GM18519 (cell line): ENCODE measurements around the gene NARS2.
"Not testable (repeated sequence)": the region's sequence is repeated elsewhere in the genome, so short reads cannot be mapped to it uniquely, and the experiment has no call there.

Experiments used
- ATAC-seq: cut with Tn5 transposase; IDR thresholded peaks from one replicate; pipeline ENCODE4 v1.9.1; 2021; ENCODE audit warnings: mild to moderate bottlenecking, moderate library complexity; ENCODE audit not compliant: unreplicated experiment, low FRiP score

NARS2 gene

DNA sequence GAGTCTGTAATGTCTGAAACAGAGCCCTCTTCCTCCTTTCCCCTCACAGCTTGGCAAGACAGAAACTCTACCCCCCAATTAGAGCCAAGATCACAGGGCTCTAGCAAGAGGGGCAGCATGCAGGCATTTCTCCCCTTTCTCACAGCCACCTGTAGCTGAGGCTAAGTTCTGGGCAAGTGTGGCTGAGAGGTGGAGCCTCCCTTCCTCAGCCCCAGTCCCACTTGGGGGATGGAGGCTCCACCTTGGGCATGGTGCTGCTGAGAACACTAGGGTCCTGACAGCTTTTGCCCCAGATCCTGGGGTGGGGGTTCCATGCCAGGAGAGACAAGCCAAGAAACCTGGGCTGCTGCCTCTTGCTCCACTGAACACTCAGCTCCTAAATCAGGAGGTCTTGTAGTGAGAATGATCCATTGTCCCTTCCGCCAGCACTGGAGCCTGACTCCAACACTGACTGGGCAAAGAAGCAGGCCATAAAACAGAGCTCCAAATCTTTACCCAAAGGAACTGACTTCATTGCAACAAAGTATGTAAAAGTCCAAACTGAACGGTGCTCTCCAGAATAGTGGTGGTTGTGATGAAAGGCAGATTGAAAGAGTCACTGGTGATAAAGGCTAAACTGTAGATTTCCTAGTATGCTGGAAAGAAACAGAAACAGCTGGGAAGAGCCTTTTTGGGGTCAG is 25.6 kb downstream of the NARS2 start:
- no peak for ATAC-seq

- no peak for ATAC-seq
Observed at GRCh38 chr11:78547931-78548705, 26.5 kb downstream of the NARS2 start.

GRCh38 chr11:78542007-78542406 is 32.7 kb downstream of the NARS2 start:
- no peak for ATAC-seq

GRCh38 chr11:78541537-78541936 is 33.1 kb downstream of the NARS2 start:
- ATAC-seq = no peak

DNA sequence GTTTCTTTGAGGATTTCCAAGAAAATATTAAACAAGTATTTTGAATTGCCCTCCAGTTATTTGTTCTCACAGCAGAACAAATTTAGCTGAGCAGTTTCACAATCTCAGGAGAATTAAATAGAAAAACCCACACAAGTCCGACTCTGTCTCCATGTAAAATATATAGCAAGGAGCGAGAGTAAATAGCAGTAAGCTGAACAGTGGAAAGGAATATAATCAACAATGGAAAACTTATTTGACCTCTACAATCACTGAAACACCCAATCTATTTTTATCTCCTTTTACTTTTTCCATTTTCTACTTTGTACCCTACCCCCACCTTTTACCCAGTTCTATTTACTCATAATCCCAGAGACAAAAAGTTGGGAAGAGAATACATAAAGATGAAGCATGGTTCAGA is 34.4 kb downstream of the NARS2 start:
- ATAC-seq = no peak

- ATAC-seq = no peak
Observed at GRCh38 chr11:78539506-78539905, 35.2 kb downstream of the NARS2 start.

- ATAC-seq = no peak
Observed at GRCh38 chr11:78536933-78537332, 37.7 kb downstream of the NARS2 start.

GRCh38 chr11:78535920-78536319 is 38.7 kb downstream of the NARS2 start:
- ATAC-seq = no peak

- ATAC-seq = no peak
Observed at GRCh38 chr11:78535027-78535426, 39.6 kb downstream of the NARS2 start.

GRCh38 chr11:78533399-78533798 is 41.3 kb downstream of the NARS2 start:
- ATAC-seq = peak; percentile 65

GRCh38 chr11:78532991-78533390 is 41.7 kb downstream of the NARS2 start:
- ATAC-seq = peak; percentile 18

DNA sequence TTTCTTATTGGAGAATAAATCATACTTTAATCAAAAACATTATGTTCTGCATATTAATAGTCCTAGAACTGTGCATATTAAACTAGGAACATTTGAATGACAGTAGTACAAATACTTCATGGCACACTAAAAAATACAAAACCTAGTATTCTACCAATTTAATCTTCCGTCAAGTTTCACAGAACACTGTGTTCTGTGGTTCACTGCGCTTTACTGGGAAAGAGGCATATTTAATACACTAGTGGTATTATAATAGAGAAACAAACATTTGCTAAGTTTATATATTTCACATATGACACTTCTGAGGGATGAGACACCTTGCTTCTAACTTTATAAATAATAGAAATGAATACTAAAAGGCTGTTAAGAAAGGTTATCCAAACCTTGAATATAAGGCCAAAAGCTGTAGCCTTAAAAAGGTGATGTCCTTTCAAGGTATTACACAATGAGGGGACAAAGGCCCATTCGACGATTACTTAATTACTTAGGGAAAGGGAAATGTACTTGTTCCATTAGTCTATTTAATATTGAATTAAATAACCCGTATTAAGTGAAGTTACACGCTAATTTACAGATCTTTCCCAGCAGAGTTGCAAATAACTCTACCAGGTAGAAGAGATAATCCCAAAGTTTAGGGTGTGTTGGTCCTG is 48.0 kb downstream of the NARS2 start:
- ATAC-seq = no peak

DNA sequence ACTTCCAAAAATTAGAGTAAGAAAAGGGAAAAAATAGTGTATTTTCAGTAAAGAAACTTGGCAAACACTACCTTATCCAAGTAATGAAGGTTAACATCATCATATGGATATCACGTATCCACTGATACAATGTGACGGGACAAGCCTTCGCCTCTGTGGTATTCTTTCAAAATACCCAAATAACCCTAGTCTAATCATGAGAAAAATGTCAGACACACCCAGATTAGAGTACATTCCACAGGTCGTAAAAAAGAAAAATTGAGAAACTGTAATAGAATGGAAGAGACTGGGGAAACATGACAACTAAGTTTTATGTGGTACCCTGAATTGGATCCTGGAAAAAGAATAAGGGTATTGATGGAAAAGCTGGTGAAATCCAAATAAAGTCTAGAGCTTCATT is 48.9 kb downstream of the NARS2 start:
- no peak for ATAC-seq

DNA sequence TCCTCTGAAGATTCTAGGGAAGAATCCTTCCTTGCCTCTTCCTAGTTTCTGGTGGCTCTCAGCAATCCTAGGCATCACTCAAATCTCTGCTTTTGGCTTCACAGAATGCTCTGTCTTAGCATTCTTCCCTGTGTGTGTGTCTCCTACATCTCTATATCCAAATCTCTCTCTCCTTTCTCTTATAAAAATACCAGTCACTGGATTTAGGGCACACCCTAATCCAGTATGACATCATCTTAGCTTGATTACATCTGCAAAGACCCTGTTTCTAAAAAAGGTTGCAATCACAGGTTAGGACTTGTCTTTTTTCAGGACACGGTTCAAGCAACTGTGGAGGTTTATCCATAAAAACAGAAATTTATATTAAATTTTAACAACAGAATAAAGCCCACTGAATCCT is 54.4 kb downstream of the NARS2 start:
- ATAC-seq = no peak

DNA sequence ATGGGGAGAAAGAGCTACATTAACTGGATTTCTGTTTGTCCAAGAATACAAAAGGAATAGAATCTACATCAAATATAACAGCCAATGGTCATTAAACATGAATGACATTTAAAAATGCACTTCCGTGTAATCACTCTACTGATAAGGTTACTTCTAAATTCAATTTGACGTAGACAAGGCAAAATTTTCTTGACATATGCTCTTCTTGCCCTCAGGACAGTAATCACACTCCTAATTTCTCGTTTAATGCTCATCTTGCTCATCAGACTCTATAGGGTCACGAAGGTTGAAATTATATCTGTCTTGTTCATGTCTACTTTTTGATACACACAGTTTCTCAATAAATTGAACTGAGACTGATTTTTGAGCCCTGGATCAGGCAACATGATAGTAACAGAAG is 58.4 kb downstream of the NARS2 start:
- ATAC-seq = no peak

DNA sequence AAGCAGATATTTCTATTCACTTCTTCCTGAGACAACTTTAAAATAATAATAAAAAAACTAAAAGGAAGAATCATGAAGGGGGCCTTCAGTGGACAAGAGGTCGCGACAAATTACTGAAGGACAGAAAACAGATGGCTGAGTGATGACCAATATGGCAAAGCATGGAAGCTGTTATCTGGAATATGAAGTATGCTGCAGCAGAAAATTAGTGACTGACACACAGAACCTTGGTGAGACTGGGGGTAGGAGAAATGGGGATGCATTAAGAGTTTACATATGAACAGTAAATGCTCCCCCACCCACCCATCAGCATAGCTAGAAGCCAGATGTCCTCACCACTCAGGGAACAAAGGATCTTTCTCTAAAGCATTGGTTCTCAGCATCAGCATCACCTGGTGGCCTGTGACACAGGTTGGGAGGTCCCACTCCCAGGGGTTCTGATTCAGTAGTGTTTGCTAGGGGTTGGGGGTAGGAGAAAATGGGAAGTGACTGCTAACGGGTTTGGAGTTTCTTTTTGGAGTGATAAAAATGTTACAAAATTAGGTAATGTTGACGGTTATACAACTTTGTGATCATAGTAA is 59.7 kb downstream of the NARS2 start:
- no peak for ATAC-seq

DNA sequence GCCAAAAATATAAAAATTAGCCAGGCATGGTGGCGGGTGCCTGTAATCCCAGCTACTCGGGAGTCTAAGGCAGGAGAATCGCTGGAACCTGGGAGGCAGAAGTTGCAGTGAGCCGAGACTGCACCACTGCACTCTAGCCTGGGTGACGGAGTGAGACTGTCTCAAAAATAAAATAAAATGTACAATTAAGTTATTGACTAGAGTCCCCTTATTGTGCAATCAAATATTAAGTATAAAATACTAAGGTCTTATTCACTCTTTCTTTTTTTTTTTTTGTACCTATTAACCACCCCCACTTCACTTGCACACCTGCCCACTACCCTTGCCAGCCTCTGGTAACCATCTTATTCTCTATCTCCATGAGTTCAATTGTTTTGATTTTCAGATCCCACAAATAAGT is 61.6 kb downstream of the NARS2 start:
- ATAC-seq = not testable (repeated sequence)

DNA sequence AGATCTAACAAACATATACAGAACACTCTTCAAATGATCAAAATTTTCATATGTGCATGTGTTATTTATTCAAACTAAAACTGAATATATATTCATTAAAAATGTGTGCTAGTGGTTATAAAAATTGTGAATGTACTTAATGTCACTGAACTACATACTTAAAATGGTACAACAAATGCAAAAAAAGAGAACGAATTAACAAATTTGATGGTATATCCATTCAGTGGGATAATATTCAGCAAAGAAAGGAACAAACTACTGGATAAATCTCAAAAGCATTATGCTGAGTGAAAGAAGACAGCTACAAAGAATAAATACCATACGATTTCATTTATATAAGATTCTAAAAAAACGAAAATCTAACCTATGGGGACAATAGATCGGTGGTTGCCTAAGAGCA is 64.1 kb downstream of the NARS2 start:
- ATAC-seq = no peak

- no peak for ATAC-seq
Observed at GRCh38 chr11:78510025-78510596, 64.6 kb downstream of the NARS2 start.

GRCh38 chr11:78504708-78505107 is 70.0 kb downstream of the NARS2 start:
- no peak for ATAC-seq

DNA sequence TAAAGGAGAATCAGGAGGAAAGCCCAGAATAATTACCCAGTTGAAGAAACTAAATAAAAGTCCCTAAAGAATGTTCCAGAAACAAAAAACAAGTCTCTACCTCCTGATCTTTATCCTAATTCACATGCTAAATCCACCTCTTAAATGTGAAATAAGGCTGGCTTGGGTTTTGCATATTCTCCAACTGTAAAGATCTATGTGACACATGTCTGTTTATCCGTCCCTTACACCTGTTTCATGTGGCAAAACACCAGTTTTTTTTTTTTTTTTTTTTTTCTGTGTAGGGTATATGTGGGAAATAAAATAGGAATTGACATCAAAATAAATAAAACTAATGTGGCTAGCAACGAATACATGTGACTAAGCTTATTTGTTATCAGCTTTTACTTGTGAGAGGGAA is 70.5 kb downstream of the NARS2 start:
- ATAC-seq = no peak
